Suprapubic skin (tissue), 4 donors: ENCODE data around the gene DMAC2L. TPM values are rescaled to one million over a fixed set of nuclear protein-coding genes. Genes with fewer than 3 reads are reported as not detected.

Source experiments
- DNase-seq, 2 donors: peaks; one replicate each; pipeline ENCODE4 v3.0.0-alpha.2; 2019; ENCODE audit warnings: low spot score in 2 of 2
- H3K27ac ChIP-seq: fragments of 200-600 bp; sonication (generic); one replicate; pipeline ENCODE4 v1.5.1; 2019
- H3K27me3 ChIP-seq: fragments of 200-600 bp; sonication (generic); one replicate; pipeline ENCODE4 v1.5.1; 2019
- H3K36me3 ChIP-seq: fragments of 200-600 bp; sonication (generic); one replicate; pipeline ENCODE4 v1.5.1; 2019
- H3K4me1 ChIP-seq: fragments of 200-600 bp; sonication (generic); one replicate; pipeline ENCODE4 v1.5.1; 2019
- H3K4me3 ChIP-seq: fragments of 200-600 bp; sonication (generic); one replicate; pipeline ENCODE4 v1.5.1; 2019; ENCODE audit warnings: mild to moderate bottlenecking
- H3K9me3 ChIP-seq: fragments of 200-600 bp; sonication (generic); one replicate; pipeline ENCODE4 v1.5.1; 2019
- EP300 ChIP-seq: sonication (generic); formaldehyde crosslinking; IDR thresholded peaks from one replicate; pipeline ENCODE4 v1.6.1; 2017; ENCODE audit warnings: antibody characterized with exemption
- POLR2A ChIP-seq, 2 donors: fragments of 450-650 bp; IDR thresholded peaks; one replicate each; pipeline ENCODE4 v1.6.1; 2017; ENCODE audit warnings: antibody characterized with exemption in 2 of 2, mild to moderate bottlenecking in 2 of 2, moderate library complexity in 2 of 2
- POLR2AphosphoS5 ChIP-seq, 3 donors: sonication (generic); formaldehyde crosslinking; IDR thresholded peaks; one replicate each; pipeline ENCODE4 v1.6.1; 2017; ENCODE audit warnings: antibody characterized with exemption in 3 of 3
- WGBS: methylation state at CpG from one replicate; pipeline ENCODE4 v1.1.5; 2018; 5-methylcytosine and 5-hydroxymethylcytosine counted together
- total RNA-seq, 4 donors: library from RNA; depleted of rRNA; stranded (reverse); fragments of >200 nt; gene quantifications; one replicate each; pipeline ENCODE4 v1.1.0, GENCODE V29; 2016
- TF ChIP-seq, protein P1 (sequence below), 2 donors: fragments of 200-600 bp in 1 of 2; fragments of 450-650 bp in 1 of 2; sonication (generic) in 1 of 2; IDR thresholded peaks; one replicate each; pipeline ENCODE4 v1.5.1; 2016 to 2019; ENCODE audit warnings: antibody characterized with exemption in 2 of 2, mild to moderate bottlenecking in 1 of 2, moderate library complexity in 1 of 2

The DMAC2L gene
- total RNA-seq, 4 donors from 2014 or later = 11.6 to 20.5 (median 18.3) TPM

- WGBS = 100% methylated on average over 1 of the region's 1 CpG
- Histone ChIP-seq H3K4me1 (no peaks in the 10 kb centered on the region), H3K27me3 (no peaks in the 10 kb centered on the region), H3K36me3 (peaks cover 5% of the 10 kb centered on the region), H3K4me3 (no peak overlapping the region), H3K27ac (no peak overlapping the region), H3K9me3 (no peaks in the 10 kb centered on the region)
- TF ChIP-seq, protein P1, sequence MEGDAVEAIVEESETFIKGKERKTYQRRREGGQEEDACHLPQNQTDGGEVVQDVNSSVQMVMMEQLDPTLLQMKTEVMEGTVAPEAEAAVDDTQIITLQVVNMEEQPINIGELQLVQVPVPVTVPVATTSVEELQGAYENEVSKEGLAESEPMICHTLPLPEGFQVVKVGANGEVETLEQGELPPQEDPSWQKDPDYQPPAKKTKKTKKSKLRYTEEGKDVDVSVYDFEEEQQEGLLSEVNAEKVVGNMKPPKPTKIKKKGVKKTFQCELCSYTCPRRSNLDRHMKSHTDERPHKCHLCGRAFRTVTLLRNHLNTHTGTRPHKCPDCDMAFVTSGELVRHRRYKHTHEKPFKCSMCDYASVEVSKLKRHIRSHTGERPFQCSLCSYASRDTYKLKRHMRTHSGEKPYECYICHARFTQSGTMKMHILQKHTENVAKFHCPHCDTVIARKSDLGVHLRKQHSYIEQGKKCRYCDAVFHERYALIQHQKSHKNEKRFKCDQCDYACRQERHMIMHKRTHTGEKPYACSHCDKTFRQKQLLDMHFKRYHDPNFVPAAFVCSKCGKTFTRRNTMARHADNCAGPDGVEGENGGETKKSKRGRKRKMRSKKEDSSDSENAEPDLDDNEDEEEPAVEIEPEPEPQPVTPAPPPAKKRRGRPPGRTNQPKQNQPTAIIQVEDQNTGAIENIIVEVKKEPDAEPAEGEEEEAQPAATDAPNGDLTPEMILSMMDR (IDR thresholded peaks at IDR 0.05) = no peak
- TF ChIP-seq POLR2AphosphoS5 (IDR thresholded peaks at IDR 0.05) = no peak
- TF ChIP-seq EP300 = no peak
- no peak for TF ChIP-seq POLR2A (IDR thresholded peaks at IDR 0.05)
- DNase-seq = no peak
These were observed 39.6 kb upstream of the DMAC2L start for GRCh38 chr14:50272498-50272897.

GRCh38 chr14:50285861-50286260 lies 26.3 kb upstream of the DMAC2L start:
- TF ChIP-seq EP300 = no peak
- Histone ChIP-seq H3K27me3 (no peaks in the 10 kb centered on the region), H3K4me3 (no peak overlapping the region), H3K9me3 (no peaks in the 10 kb centered on the region), H3K36me3 (peaks cover 5% of the 10 kb centered on the region), H3K4me1 (no peaks in the 10 kb centered on the region), H3K27ac (no peak overlapping the region)
- DNase-seq = no peak

DNA sequence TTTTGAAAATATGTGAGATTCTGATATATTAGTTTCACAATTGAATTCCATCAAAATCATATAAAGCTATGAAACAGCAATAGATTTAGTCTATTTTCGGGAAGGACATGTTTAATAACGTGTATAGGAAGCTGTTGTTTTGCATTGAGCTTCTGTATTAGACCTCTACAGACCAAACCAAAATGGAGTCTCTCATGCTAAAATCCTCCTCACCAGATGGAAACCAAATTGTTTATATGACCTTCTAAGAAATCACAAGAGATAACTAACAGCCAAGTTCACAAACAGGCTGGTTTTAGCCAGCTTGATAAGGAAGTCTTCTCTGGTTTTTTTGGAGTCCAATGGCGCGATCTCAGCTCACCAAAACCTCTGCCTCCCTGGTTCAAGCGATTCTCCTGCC lies 24.0 kb upstream of the DMAC2L start:
- peaks cover 3% of the 10 kb centered on the region for H3K36me3 ChIP-seq
- H3K27ac ChIP-seq = no peak overlapping the region
- no peaks in the 10 kb centered on the region for H3K9me3 ChIP-seq
- no peak overlapping the region for H3K4me3 ChIP-seq
- WGBS = 92% methylated on average over 5 of the region's 5 CpGs
- H3K27me3 ChIP-seq = no peaks in the 10 kb centered on the region
- no peaks in the 10 kb centered on the region for H3K4me1 ChIP-seq
- TF ChIP-seq EP300 (no peak), POLR2A (IDR thresholded peaks at IDR 0.05) (no peak), POLR2AphosphoS5 (IDR thresholded peaks at IDR 0.05) (no peak)
- TF ChIP-seq, protein P1 (IDR thresholded peaks at IDR 0.05) = no peak
- no peak for DNase-seq

DNA sequence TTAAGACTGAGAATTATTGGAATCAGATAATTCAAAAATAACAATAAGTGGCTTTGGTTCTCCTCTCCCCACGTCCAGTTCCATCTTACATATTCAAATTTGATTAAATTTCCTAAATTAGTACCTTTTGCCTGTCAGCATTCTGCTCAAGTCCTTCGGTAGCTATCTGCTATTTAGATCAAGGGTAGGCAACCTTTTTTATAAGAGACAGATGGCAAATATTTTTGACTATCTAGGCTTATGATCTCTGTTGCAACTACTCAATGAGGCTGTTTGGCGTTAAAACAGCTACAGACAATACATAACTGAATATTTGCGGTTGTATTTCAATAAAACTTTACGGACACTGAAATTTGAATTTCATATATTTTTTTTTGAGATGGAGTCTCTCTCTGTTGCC lies 21.8 kb upstream of the DMAC2L start:
- Histone ChIP-seq H3K27ac (no peak overlapping the region), H3K4me1 (no peaks in the 10 kb centered on the region), H3K4me3 (no peak overlapping the region), H3K9me3 (no peaks in the 10 kb centered on the region), H3K27me3 (no peaks in the 10 kb centered on the region), H3K36me3 (peaks cover 12% of the 10 kb centered on the region)
- TF ChIP-seq, protein P1 (IDR thresholded peaks at IDR 0.05) = no peak
- TF ChIP-seq POLR2A (IDR thresholded peaks at IDR 0.05) (no peak), POLR2AphosphoS5 (IDR thresholded peaks at IDR 0.05) (no peak), EP300 (no peak)
- DNase-seq = no peak
- WGBS = 84% methylated on average over 5 of the region's 5 CpGs

- DNase-seq = no peak
- TF ChIP-seq POLR2A (IDR thresholded peaks at IDR 0.05) (no peak), POLR2AphosphoS5 (IDR thresholded peaks at IDR 0.05) (no peak), EP300 (no peak)
- TF ChIP-seq, protein P1 (IDR thresholded peaks at IDR 0.05) = no peak
- Histone ChIP-seq H3K4me1 (no peaks in the 10 kb centered on the region), H3K4me3 (no peak overlapping the region), H3K27me3 (no peaks in the 10 kb centered on the region), H3K27ac (no peak overlapping the region), H3K36me3 (no peaks in the 10 kb centered on the region), H3K9me3 (no peaks in the 10 kb centered on the region)
- WGBS = 95% methylated on average over 2 of the region's 2 CpGs
These were observed 12.5 kb upstream of the DMAC2L start for GRCh38 chr14:50299585-50299984.

GRCh38 chr14:50301914-50302313 lies 10.2 kb upstream of the DMAC2L start:
- no peak for DNase-seq
- Histone ChIP-seq H3K27ac (no peak overlapping the region), H3K27me3 (no peaks in the 10 kb centered on the region), H3K9me3 (no peaks in the 10 kb centered on the region), H3K4me1 (no peaks in the 10 kb centered on the region), H3K36me3 (no peaks in the 10 kb centered on the region), H3K4me3 (no peak overlapping the region)
- no peak for TF ChIP-seq POLR2A (IDR thresholded peaks at IDR 0.05)
- TF ChIP-seq EP300 = no peak
- TF ChIP-seq, protein P1 (IDR thresholded peaks at IDR 0.05) = no peak
- no peak for TF ChIP-seq POLR2AphosphoS5 (IDR thresholded peaks at IDR 0.05)
